ENCODE results near the gene SOX6. TPM values are rescaled to one million over a fixed set of nuclear protein-coding genes. Genes with fewer than 3 reads are reported as not detected.

Gene SOX6
- total RNA-seq, 1 donor from 2014 or later = 7.6 TPM

- Histone ChIP-seq H3K79me2 (ENCODE audit: low read depth) (no peaks in the 10 kb centered on the region), H3K4me2 (peak overlapping the region; percentile 18), H3K36me3 (no peaks in the 10 kb centered on the region), H3K4me1 (peaks cover 33% of the 10 kb centered on the region), H3K27ac (no peak overlapping the region), H3K9ac (no peak overlapping the region), H3K4me3 (no peak overlapping the region), H3F3A (ENCODE audit: low read depth) (no peaks in the 10 kb centered on the region), H3K27me3 (no peaks in the 10 kb centered on the region), H3K9me3 (ENCODE audit: low read depth) (no peaks in the 10 kb centered on the region), H4K20me1 (ENCODE audit: low read depth) (no peaks in the 10 kb centered on the region), H2AFZ (replicated peaks) (no peak overlapping the region)
- TF ChIP-seq CTCF (IDR thresholded peaks at IDR 0.05) = no peak
- TF ChIP-seq EZH2 (IDR thresholded peaks at IDR 0.05) = no peak
- no peak for TF ChIP-seq EZH2phosphoT487 (IDR thresholded peaks at IDR 0.05)
- peaks cover 33% of the 10 kb centered on the region for H3K4me1 Mint-ChIP-seq
- no peak overlapping the region for H3K4me3 Mint-ChIP-seq
- no peak overlapping the region for H3K27ac Mint-ChIP-seq
- H3K9me3 Mint-ChIP-seq = no peaks in the 10 kb centered on the region
- H3K36me3 Mint-ChIP-seq = peaks cover 1% of the 10 kb centered on the region
- no peaks in the 10 kb centered on the region for H3K27me3 Mint-ChIP-seq (ENCODE audit: insufficient read depth, low read depth)
- DNase-seq (ENCODE audit: low spot score) = no peak
Measured at GRCh38 chr11:16171882-16172281, 184.5 kb downstream of the SOX6 start.

GRCh38 chr11:16169956-16170847, 186.1 kb downstream of the SOX6 start:
- H3K27me3 ChIP-seq = no peaks in the 10 kb centered on the region
- H3K27ac ChIP-seq = no peak overlapping the region
- peaks cover 33% of the 10 kb centered on the region for H3K4me1 ChIP-seq
- H3K4me3 ChIP-seq = no peak overlapping the region
- Mint-ChIP-seq H3K9me3 (no peaks in the 10 kb centered on the region), H3K4me1 (peaks cover 33% of the 10 kb centered on the region), H3K36me3 (peaks cover 1% of the 10 kb centered on the region), H3K4me3 (no peak overlapping the region), H3K27ac (peak overlapping the region; percentile 95), H3K27me3 (ENCODE audit: insufficient read depth, low read depth) (no peaks in the 10 kb centered on the region)
- no peak for TF ChIP-seq CTCF (IDR thresholded peaks at IDR 0.05)
- no peak for TF ChIP-seq EZH2 (IDR thresholded peaks at IDR 0.05)
- TF ChIP-seq EZH2phosphoT487 (IDR thresholded peaks at IDR 0.05) = no peak
- H3K9me3 ChIP-seq (ENCODE audit: low read depth) = no peaks in the 10 kb centered on the region
- H3F3A ChIP-seq (ENCODE audit: low read depth) = no peaks in the 10 kb centered on the region
- H2AFZ ChIP-seq (replicated peaks) = no peak overlapping the region
- no peak overlapping the region for H3K9ac ChIP-seq
- H3K4me2 ChIP-seq = peak overlapping the region; percentile 48
- H3K36me3 ChIP-seq = no peaks in the 10 kb centered on the region
- H3K79me2 ChIP-seq (ENCODE audit: low read depth) = no peaks in the 10 kb centered on the region
- no peaks in the 10 kb centered on the region for H4K20me1 ChIP-seq (ENCODE audit: low read depth)
- DNase-seq (ENCODE audit: low spot score) = peak; percentile 48

- H3K4me1 Mint-ChIP-seq = peaks cover 33% of the 10 kb centered on the region
- Histone ChIP-seq H3F3A (ENCODE audit: low read depth) (no peaks in the 10 kb centered on the region), H3K4me3 (no peak overlapping the region), H3K4me2 (peak overlapping the region; percentile 48), H3K4me1 (peaks cover 33% of the 10 kb centered on the region), H2AFZ (replicated peaks) (no peak overlapping the region), H3K27me3 (no peaks in the 10 kb centered on the region), H4K20me1 (ENCODE audit: low read depth) (no peaks in the 10 kb centered on the region), H3K36me3 (no peaks in the 10 kb centered on the region), H3K27ac (no peak overlapping the region), H3K9ac (no peak overlapping the region), H3K9me3 (ENCODE audit: low read depth) (no peaks in the 10 kb centered on the region), H3K79me2 (ENCODE audit: low read depth) (no peaks in the 10 kb centered on the region)
- no peaks in the 10 kb centered on the region for H3K27me3 Mint-ChIP-seq (ENCODE audit: insufficient read depth, low read depth)
- H3K4me3 Mint-ChIP-seq = no peak overlapping the region
- DNase-seq (ENCODE audit: low spot score) = no peak
- peaks cover 1% of the 10 kb centered on the region for H3K36me3 Mint-ChIP-seq
- no peaks in the 10 kb centered on the region for H3K9me3 Mint-ChIP-seq
- TF ChIP-seq EZH2 (IDR thresholded peaks at IDR 0.05) = no peak
- peak; percentile 32 for TF ChIP-seq CTCF (IDR thresholded peaks at IDR 0.05)
- peak overlapping the region; percentile 76 for H3K27ac Mint-ChIP-seq
Measured at GRCh38 chr11:16169541-16169940, 186.8 kb downstream of the SOX6 start.
